ENCODE measurements around the gene HDAC4.

Gene HDAC4

GRCh38 chr2:239436669-239437335, 36.0 kb upstream of the HDAC4 start:
- DNase-seq (ENCODE audit: low read depth): no peak

GRCh38 chr2:239436076-239436475, 35.3 kb upstream of the HDAC4 start:
- TF ChIP-seq, protein P1, sequence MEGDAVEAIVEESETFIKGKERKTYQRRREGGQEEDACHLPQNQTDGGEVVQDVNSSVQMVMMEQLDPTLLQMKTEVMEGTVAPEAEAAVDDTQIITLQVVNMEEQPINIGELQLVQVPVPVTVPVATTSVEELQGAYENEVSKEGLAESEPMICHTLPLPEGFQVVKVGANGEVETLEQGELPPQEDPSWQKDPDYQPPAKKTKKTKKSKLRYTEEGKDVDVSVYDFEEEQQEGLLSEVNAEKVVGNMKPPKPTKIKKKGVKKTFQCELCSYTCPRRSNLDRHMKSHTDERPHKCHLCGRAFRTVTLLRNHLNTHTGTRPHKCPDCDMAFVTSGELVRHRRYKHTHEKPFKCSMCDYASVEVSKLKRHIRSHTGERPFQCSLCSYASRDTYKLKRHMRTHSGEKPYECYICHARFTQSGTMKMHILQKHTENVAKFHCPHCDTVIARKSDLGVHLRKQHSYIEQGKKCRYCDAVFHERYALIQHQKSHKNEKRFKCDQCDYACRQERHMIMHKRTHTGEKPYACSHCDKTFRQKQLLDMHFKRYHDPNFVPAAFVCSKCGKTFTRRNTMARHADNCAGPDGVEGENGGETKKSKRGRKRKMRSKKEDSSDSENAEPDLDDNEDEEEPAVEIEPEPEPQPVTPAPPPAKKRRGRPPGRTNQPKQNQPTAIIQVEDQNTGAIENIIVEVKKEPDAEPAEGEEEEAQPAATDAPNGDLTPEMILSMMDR (conservative IDR thresholded peaks at IDR 0.05; ENCODE audit: low read depth, low read length): no peak
- no peak for DNase-seq (ENCODE audit: low read depth)
- no peak overlapping the region for H3K4me3 ChIP-seq (ENCODE audit: low read depth, low read length)

More at GRCh38 chr2:239436669-239437335, 36.0 kb upstream of the HDAC4 start:
- no peak overlapping the region for H3K4me3 ChIP-seq (ENCODE audit: low read depth, low read length)
- TF ChIP-seq, protein P1 (conservative IDR thresholded peaks at IDR 0.05; ENCODE audit: low read depth, low read length): no peak

DNA sequence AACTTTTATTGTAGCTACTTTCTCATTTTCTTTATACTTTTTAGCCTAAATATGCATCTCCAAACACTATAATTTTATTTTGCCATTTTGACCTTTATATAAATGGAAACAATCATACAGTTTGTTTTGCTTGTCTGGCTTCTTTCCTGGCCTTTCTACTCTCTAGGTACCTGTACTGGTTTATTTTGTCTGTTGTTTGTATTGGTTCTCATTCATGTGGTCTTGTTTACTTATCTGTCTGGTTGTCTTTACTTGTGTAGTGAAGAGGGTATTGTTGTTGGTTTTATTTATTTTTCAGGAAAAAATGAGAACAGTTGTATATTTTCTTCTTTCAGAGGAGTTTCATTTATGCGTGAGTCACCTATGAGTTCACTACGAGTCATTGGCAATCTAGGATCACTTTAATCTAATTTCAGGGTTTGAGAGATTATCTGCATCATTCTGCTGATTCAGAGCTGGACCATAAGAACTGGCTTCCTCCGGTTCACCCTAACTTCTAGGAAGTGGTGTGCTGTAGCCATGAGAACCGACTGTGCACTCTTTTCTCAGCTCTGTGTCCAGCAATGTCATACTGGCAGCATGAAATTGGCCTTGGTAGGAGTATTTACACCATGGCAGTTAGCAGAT, 33.1 kb upstream of the HDAC4 start:
- TF ChIP-seq, protein P1 (conservative IDR thresholded peaks at IDR 0.05; ENCODE audit: low read depth, low read length): no peak
- H3K4me3 ChIP-seq (ENCODE audit: low read depth, low read length): no peak overlapping the region
- DNase-seq (ENCODE audit: low read depth): no peak

GRCh38 chr2:239432174-239432573, 31.4 kb upstream of the HDAC4 start:
- TF ChIP-seq, protein P1 (conservative IDR thresholded peaks at IDR 0.05; ENCODE audit: low read depth, low read length): no peak
- DNase-seq (ENCODE audit: low read depth): no peak
- no peak overlapping the region for H3K4me3 ChIP-seq (ENCODE audit: low read depth, low read length)

DNA sequence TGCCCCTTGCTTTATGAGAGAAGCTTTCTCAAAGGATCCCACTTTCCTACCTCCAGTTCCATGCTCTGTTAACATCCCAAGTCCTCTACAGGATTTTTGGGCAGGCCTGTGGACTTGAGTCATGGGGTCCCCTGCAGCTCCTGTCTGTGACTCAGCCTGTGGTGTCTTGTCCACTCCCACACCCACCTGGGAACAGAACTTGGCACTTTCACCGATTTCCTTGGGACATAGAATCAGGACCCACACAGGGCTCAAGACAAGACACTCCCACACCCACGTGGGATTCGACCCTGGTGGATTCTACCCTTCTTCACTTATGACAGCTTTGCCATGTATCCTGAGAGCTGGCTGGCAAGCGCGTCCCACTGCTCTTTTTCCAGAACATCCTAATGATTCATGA, 30.7 kb upstream of the HDAC4 start:
- H3K4me3 ChIP-seq (ENCODE audit: low read depth, low read length): no peak overlapping the region
- TF ChIP-seq, protein P1 (conservative IDR thresholded peaks at IDR 0.05; ENCODE audit: low read depth, low read length): no peak
- DNase-seq (ENCODE audit: low read depth): no peak

DNA sequence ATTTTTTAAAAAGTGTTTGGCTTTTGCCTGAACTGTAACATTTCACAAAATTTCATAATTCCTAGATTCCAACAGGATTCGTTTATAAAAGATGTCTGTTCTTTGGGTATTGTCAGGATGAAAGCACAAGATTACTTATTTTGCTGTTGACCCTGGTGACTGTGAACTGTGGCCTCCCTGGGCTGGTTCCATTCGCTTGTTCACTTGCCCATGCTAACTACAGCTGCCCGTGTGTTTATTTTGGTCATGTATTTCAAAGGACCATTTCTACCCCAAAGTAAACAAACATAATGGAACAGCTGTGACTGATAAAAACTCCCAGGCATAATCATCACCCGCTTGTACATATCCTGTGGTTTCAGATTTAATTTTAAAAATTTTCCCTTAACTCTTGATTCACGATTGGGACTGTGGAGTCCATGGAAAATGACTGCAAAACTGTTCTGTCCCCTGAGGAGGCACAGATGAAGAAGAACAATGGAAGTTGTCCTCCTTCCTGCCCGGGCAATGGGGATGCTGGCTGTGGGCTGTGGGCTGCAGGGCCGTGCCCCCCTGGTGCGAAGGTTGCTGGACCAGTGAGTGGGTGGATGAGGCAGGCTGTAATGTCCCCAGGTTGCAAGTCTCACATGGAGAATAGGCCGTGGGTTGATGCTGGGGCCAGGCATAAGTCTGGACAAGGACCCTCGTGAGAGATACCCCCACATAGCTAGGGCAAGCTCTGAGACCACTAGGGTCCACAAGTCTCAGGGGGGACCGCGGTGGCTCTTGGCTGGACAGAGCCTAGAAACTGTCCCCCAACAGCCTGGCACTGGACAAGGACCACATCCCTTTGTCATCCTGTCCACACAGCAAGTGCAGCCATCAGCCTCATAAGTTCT, 28.9 kb upstream of the HDAC4 start:
- H3K4me3 ChIP-seq (ENCODE audit: low read depth, low read length): no peak overlapping the region
- peak; percentile 30 for DNase-seq (ENCODE audit: low read depth)
- TF ChIP-seq, protein P1 (conservative IDR thresholded peaks at IDR 0.05; ENCODE audit: low read depth, low read length): no peak

Measured in choroid plexus epithelial cell (primary cell).